ENCODE measurements around the gene KRT85.
A peak's percentile ranks its signal among the peaks of the same experiment; 100 is the strongest.

Gene KRT85

DNA sequence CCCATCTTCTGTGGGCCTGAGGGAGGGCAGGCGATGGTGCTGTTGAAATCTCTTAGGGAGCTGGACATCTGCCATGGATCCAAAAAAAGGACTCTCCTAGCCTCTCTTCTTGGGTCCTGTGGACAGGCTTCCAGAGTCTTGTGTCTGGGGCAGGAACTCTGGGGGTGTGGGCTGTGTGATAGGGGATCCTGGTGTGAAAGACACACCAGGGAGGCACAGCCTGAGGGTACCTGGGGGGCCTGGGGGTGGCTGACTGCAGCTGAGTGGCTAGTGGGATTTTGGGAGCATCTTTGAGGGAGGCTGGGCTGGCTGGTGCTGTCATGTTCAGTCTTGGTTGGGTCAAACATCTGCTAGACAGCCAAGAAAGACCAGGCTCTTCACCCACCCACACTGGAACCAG lies 44.3 kb downstream of the KRT85 start:
- no peak for DNase-seq

DNA sequence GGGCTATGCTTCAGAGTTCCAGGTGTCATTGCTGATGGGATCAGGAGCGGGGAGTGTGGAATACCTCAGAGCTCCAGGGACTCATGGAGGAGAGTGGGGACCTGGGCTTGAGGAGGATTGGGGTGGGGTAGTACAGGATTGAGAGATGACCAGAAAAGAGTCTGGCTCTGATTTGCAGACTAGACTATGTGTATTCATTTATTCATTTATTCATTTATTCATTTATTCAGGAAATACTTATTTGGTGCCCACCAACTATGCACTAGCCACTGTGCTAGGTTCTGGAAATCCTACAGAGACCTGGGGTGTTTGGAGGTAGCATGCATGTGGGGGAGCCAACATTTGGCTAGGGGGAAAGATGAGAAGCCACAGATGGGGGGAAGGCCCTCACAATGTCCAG lies 45.2 kb downstream of the KRT85 start:
- DNase-seq = no peak

DNA sequence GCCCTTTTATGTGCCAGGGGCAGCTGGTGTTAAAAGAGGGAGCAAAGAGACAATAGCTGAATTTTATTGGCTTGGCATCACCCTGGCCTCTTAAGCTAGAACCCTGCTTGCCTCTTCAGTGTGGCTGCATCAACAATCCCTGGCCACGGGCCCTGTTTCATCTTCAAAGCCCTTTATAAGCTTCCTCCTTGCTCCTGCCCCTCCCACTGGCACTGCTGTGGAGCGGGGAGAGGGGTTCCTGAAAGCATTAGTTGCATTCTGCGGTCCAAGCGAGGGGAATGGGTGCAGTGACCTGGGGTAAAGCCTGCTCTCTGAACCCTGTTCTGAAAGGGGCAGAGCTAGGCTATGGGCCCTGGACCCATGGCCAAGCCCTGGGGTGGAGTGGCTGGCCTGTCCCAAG lies 45.9 kb downstream of the KRT85 start:
- DNase-seq = no peak

DNA sequence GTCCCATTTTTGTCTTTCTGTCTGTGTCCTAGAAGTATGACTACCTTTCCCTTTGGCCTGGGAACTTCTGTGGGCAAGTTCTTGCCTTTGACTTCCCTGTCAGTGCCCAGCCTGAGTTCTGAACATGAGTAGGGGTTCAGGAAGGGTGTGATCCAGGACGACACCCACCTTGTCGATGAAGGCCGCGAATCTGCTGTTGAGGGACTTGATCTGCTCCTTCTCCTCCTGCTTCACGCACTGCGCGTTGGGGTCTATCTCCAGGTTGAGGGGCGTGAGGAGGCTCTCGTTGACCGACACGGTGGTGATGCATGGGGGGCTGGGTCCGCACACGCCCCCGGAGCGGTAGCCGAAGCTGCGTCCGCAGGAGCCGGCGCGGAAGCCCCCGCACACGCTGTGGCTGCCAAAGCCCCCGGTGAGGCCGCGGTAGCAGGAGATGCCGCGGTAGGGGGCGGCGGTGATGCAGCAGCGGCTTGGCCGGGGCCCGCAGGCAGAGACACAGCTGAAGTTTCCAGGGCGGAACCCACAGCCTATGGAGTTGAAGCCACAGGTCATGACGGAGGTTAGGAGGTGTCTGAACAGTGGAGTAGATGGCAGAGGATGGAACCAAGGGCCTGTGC lies 46.4 kb downstream of the KRT85 start, which contains the start of gene KRT83:
KRT83 (minus strand) TSS at position 615 of the 617 bp plus-strand sequence; CDS start at position 552, 63 bp downstream.
- no peak for DNase-seq

DNA sequence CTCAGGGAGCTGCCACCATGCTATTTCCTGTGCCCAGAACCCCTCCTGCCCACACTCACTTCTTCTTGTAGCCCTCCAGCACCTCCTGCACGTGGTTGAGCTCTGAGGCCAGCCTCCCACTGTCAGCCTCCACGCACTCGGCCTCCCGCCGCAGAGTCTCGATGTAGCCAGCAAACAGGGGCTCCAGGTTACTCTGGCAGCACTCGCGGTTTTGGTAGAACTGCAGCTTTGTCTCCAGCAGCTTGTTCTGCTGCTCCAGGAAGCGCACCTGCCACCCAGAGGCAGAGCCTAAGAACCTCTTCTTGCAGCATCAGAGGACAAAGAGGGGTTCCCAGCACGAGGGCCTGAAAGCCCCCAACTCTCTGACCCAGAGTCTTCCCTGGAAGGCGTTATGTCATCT lies 48.2 kb downstream of the KRT85 start:
- DNase-seq = no peak

DNA sequence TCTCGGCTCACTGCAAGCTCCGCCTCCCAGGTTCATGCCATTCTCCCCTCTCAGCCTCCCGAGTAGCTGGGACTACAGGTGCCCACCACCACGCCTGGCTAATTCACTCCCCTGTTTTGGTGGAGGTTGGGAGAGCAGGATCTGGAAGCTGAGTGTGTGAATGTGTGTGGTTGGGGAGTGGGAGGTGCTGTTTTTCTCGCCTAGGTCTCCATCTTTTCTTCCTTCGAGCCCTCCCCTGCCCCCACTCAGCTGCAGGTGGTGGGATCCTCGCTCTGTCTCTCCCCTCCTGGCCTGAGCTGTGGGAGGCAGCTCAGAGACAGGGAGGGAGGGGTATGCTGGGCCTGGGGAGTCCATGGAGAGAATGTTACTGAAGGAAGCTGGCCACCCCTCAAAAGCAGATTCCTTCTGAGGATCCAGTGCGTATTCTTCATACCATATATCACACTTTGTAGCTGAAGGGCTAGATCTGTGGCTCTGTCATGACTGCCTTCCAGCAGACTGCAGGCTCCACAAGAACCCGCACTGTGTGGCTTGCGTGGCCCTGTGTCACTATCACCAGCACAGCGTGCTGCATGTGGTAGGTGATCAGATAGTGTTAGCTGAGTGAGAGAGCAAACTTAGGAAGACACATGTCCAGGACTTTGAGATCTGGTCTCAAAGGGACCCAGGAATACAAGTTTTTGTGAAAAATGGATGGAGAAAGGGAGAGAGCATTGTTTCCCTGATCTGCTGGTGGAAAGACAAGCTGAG lies 48.9 kb downstream of the KRT85 start:
- no peak for DNase-seq

DNA sequence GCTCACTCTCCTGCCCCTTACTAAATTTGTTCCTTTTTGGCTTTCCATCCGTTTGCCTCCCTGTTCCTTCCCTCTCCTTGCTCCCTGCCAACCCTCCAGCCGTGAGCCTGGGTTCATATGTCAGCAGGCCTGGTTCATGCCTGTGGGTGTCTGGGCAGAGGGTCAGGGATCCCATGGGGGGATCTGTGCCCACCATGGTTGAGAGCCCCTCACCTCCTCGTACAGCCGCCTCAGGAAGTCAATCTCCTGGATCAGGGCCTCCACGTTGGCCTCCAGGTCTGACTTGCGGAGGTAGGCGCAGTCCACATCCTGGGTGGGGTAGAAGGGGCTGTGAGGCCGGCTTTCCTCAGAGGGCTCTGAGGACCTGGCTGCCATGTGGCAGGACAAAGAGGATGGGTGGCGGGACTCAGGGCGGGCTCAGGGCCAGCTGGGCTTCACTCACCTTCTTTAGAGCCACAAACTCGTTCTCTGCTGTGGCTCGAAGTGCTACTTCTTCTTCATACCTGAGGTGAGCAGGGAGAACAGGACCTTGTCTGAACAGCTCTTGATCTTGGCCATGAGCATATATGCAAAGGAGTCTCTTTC lies 49.7 kb downstream of the KRT85 start:
- no peak for DNase-seq

DNA sequence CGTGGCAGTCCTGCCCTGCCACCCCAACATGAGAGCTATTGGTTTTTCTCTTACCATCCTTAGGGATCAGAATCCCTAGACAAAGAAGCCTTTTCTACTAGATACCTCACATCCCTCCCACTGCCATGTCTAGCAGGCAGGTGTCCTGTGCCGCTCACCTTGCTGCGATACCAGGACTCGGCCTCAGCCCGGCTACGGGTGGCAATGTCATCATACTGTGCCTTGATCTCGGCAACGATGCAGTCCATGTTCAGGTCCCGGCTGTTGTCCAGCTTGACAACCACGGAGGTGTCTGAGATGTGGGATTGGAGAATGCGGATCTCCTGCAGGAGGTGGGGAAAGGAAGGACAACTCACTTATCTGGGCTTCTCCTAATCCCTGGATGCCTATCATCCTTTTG lies 50.6 kb downstream of the KRT85 start:
- DNase-seq = no peak

DNA sequence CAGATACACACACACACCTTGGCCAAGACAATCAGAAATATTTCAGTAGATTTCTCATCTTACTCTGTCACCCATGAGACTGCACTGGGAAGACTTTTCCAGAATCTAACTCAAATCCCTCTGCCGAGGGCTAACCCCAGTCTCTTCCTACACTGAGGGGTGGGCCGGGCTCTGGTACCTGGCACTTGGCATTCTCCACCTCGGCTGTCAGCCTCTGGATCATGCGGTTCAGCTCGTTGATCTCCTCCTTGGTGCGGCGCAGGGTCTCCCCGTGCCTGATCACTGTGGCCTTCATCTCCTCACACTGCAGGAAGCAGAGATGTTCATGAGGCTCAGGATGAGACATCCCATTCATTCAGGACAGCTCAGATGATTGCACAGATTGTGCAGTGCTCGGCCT lies 51.0 kb downstream of the KRT85 start:
- no peak for DNase-seq

DNA sequence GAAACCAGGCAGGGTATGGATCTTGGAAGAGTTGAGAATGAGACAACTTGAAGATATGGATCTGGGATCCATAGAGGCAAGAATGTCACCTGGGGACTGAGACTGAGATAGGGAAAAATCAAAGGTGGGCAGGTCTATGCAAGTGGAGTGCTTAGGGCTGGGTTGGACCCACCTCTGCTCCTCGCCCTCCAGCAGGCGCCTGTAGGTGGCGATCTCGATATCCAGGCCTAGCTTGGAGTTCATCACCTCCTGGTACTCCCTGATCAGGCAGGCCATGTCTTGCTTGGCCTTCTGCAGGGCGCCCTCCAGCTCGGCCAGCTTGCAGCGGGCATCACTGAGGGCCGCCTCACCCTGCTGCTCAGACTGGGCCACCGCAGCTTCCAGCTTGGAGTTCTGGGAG lies 51.6 kb downstream of the KRT85 start:
- peak; percentile 65 for DNase-seq

DNA sequence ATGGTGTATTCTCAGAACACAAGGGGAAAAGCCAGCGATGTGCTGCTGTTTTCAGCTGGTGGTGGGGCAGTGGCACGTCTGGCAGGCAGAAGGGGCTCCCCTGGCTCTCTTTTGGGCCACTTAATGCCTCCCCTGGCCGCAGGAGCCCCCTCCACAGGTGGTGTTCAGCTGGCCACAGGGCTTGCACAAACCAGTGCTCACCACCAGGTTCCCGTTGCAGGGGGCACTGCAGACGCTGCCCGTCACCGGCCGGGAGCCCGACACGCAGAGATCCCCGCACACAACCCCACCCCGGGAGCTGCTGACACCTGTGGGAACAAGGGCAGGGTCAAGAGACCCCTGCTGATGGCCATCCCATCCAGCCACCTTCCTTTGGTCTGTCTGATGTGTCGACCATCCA lies 52.8 kb downstream of the KRT85 start:
- DNase-seq = no peak

DNA sequence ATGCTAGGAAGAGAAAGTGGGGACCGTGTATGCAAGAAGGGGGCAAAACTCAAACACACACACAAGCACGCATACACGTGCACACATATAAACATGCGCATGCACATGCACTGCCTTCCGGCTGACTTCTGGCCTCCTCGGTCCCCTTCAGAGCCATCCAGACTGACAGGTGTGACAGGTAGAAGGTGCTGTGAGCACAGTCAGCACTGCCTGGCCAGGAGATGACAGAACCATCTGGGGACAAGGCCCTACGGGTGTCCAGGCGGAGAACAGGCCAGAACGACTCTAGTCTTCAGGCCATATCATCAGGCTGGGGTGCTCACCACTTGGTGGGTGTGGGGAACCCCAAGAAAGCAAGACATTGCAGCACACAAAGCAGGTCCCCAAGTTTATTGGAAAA lies 53.4 kb downstream of the KRT85 start:
- no peak for DNase-seq

DNA sequence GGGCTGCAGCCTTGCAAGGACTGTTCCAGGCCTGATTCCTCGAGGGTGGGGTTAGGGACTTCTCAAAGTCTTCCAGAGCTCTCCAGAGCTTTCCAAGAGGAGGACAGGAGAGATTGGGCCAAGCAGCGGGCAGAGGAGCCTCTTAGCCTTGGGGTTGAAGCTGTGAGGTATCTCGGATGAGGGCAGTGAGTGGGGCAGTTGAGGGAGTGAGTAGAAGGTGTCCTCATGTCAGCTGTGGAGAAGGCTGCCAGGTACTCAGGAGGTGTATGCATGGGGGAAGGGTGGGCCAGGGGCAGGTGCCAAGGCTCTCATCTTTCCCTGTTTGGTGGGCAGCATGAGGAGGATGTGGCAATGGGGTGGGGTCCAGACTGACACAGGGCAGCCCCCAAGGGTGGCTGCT lies 53.8 kb downstream of the KRT85 start:
- DNase-seq = no peak

DNA sequence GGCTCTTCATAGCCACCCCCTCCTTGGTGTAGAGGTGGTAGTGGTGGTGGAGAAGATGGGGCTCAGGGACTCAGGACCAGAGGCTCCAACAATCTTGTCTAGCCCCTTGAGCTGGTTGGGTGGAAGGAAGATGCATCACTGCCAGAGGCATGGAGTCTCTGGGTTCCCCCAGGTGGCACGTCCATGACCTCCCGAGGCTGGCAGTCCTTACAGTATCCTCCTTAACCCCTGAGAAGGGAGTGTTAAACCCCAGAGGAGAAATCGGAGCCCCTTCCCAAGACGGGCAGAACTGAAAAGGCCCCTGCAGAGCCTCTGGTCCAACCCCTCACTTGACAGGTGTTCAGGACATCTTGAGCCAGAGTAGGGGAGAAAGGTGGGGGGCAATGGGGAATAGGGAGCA lies 55.2 kb downstream of the KRT85 start:
- DNase-seq = no peak

DNA sequence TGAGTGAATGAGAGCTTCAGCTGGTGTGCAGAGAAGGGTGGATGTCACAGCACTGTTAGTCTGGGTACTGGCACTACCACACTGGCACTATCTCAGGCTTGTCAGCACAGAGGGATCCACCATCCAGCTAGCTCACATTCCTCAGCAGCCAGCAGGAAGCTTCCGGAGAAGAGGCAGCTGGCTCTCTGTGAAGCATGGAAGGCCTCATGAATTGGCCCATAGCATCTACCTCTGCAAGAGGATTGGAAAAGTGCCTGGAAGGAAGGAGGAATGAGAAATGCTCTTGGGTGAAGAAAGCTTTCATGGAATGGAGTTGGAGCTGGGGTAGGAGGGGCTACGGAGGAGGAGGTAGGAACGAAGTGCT lies 56.0 kb downstream of the KRT85 start:
- DNase-seq = no peak

DNA sequence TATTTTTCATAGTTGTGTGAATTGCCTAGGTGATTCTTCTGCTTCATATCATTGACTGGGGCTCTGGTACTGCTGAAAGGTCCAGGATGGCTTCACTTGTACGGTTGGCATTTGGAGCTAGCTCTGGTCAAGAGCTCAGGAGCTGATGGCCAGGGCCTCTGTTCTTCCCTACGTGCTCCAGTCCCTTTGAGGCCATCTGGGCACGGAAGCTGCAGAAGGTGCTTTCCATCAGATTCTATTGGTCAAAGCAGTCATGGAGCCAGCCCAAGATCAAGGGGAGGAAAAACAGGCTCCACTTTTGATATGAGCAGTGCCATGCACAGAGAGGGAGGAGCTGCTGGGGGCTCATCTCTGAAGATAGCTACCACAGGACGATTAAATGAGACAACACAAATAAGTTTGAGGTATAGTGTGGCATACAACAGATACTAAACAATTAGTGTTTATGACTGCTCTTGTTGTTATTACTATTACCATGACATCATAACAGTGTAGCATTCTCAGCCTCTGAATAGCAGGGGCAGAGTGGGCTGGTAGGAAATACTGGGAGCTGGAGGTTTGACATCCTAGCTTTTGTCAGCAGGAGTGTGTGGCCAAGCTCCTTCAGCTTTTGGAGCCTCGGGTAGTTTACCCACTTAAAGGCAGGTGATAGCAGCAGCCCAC lies 56.5 kb downstream of the KRT85 start:
- DNase-seq = no peak
